ENCODE data around the gene SMARCA5.

DNA sequence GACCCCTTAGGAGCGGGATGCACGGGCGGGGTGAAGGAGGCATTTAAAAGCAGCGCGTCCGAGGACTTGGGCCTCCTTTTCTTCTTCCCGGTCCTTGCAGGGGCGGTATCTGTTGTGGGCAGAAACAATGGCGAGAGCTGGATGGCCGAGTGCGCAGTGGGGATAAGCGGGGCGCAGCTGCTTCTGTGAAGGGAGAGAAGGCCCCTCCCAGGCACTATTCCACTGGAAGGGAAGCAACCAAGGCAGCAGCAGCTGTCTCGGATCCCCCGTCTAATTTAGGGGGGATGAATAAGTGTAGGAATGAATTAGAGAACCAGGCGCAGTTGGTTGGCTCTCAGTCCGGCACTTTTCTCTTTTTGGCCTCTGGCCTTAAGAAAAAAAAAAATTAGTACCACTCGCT, 995 bp downstream of the SMARCA5 start:
- TF ChIP-seq POLR2A (IDR thresholded peaks at IDR 0.05) = no peak
- TF ChIP-seq, protein P1, sequence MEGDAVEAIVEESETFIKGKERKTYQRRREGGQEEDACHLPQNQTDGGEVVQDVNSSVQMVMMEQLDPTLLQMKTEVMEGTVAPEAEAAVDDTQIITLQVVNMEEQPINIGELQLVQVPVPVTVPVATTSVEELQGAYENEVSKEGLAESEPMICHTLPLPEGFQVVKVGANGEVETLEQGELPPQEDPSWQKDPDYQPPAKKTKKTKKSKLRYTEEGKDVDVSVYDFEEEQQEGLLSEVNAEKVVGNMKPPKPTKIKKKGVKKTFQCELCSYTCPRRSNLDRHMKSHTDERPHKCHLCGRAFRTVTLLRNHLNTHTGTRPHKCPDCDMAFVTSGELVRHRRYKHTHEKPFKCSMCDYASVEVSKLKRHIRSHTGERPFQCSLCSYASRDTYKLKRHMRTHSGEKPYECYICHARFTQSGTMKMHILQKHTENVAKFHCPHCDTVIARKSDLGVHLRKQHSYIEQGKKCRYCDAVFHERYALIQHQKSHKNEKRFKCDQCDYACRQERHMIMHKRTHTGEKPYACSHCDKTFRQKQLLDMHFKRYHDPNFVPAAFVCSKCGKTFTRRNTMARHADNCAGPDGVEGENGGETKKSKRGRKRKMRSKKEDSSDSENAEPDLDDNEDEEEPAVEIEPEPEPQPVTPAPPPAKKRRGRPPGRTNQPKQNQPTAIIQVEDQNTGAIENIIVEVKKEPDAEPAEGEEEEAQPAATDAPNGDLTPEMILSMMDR (IDR thresholded peaks at IDR 0.05) = no peak

All from esophagus squamous epithelium (tissue), 4 donors.